H9 (cell line): ENCODE data around the gene GLT8D1. TPM values are rescaled to one million over a fixed set of nuclear protein-coding genes. Genes with fewer than 3 reads are reported as not detected.
A peak's percentile ranks its signal among the peaks of the same experiment; 100 is the strongest.

Source experiments
- DNase-seq: peaks from one replicate; pipeline ENCODE4 v3.0.0-alpha.2; 2017
- H2AFZ ChIP-seq: one replicate; pipeline ENCODE4 v1.6.1; 2013; ENCODE audit warnings: mild to moderate bottlenecking, low read length, control low read depth, moderate library complexity
- H2AK5ac ChIP-seq: 2 replicates; pipeline ENCODE4 v1.6.1; 2013; ENCODE audit warnings: low read length, control low read depth, mixed read lengths; ENCODE audit not compliant: insufficient read length
- H2BK120ac ChIP-seq: one replicate; pipeline ENCODE4 v1.6.1; 2013; ENCODE audit warnings: low read depth, mild to moderate bottlenecking, low read length, control low read depth, inconsistent platforms; ENCODE audit not compliant: poor library complexity, severe bottlenecking
- H2BK12ac ChIP-seq: 2 replicates; pipeline ENCODE4 v1.6.1; 2013; ENCODE audit warnings: low read length, control low read depth, mixed read lengths, low read depth; ENCODE audit not compliant: insufficient read length
- H2BK15ac ChIP-seq: 2 replicates; pipeline ENCODE4 v1.6.1; 2013; ENCODE audit warnings: low read depth, low read length, control low read depth
- H2BK20ac ChIP-seq: one replicate; pipeline ENCODE4 v1.6.1; 2013; ENCODE audit warnings: low read depth, mild to moderate bottlenecking, low read length, control low read depth, inconsistent platforms; ENCODE audit not compliant: poor library complexity, severe bottlenecking
- H2BK5ac ChIP-seq: 2 replicates; pipeline ENCODE4 v1.6.1; 2013; ENCODE audit warnings: low read length, control low read depth, mixed read lengths; ENCODE audit not compliant: insufficient read length
- H3K14ac ChIP-seq: 2 replicates; pipeline ENCODE4 v1.6.1; 2013; ENCODE audit warnings: low read length, control low read depth; ENCODE audit not compliant: insufficient read depth
- H3K18ac ChIP-seq: 2 replicates; pipeline ENCODE4 v1.6.1; 2013; ENCODE audit warnings: low read depth, mild to moderate bottlenecking, mixed read lengths, low read length, control low read depth; ENCODE audit not compliant: insufficient read length
- H3K23ac ChIP-seq: 2 replicates; pipeline ENCODE4 v1.6.1; 2013; ENCODE audit warnings: low read length, control low read depth, mixed read lengths, low read depth; ENCODE audit not compliant: insufficient read length
- H3K23me2 ChIP-seq: 2 replicates; pipeline ENCODE4 v1.6.1; 2013; ENCODE audit warnings: low read depth, mild to moderate bottlenecking, mixed read lengths, low read length, control low read depth; ENCODE audit not compliant: insufficient read length, poor library complexity, severe bottlenecking
- H3K27ac ChIP-seq: 2 replicates; pipeline ENCODE4 v1.5.1; 2013; ENCODE audit warnings: low read length, control low read depth, mixed read lengths, low read depth; ENCODE audit not compliant: insufficient read length
- H3K27me3 ChIP-seq: 2 replicates; pipeline ENCODE4 v1.6.1; 2013; ENCODE audit warnings: low read length, control low read depth, inconsistent platforms; ENCODE audit not compliant: insufficient read depth
- H3K4ac ChIP-seq: 2 replicates; pipeline ENCODE4 v1.6.1; 2013; ENCODE audit warnings: low read depth, mild to moderate bottlenecking, control low read depth, inconsistent platforms, low read length, moderate library complexity
- H3K4me1 ChIP-seq: 2 replicates; pipeline ENCODE4 v1.6.1; 2013; ENCODE audit warnings: low read length, control low read depth, inconsistent platforms; ENCODE audit not compliant: insufficient read depth
- H3K4me2 ChIP-seq: 2 replicates; pipeline ENCODE4 v1.6.1; 2013; ENCODE audit warnings: low read length, control low read depth, mixed read lengths; ENCODE audit not compliant: insufficient read length, insufficient read depth
- H3K56ac ChIP-seq: 2 replicates; pipeline ENCODE4 v1.6.1; 2013; ENCODE audit warnings: low read depth, mild to moderate bottlenecking, mixed read lengths, low read length, control low read depth; ENCODE audit not compliant: insufficient read length
- H3K79me1 ChIP-seq: 2 replicates; pipeline ENCODE4 v1.6.1; 2013; ENCODE audit warnings: low read depth, mild to moderate bottlenecking, moderate library complexity, low read length, control low read depth, inconsistent platforms; ENCODE audit not compliant: insufficient read depth, poor library complexity, severe bottlenecking
- H3K79me2 ChIP-seq: 2 replicates; pipeline ENCODE4 v1.6.1; 2013; ENCODE audit warnings: low read length, control low read depth, inconsistent platforms; ENCODE audit not compliant: insufficient read depth
- H3K9ac ChIP-seq: 2 replicates; pipeline ENCODE4 v1.6.1; 2013; ENCODE audit warnings: low read length, control low read depth, mixed read lengths; ENCODE audit not compliant: insufficient read length; ENCODE audit errors: extremely low read depth
- H3K9me3 ChIP-seq: one replicate; pipeline ENCODE4 v1.6.1; 2013; ENCODE audit warnings: low read depth, low read length, inconsistent platforms; ENCODE audit not compliant: control insufficient read depth
- H3T11ph ChIP-seq: one replicate; pipeline ENCODE4 v1.6.1; 2013; ENCODE audit warnings: mild to moderate bottlenecking, low read length, control low read depth, inconsistent platforms
- H4K20me1 ChIP-seq: one replicate; pipeline ENCODE4 v1.6.1; 2013; ENCODE audit not compliant: control insufficient read depth, insufficient read length, insufficient read depth
- H4K5ac ChIP-seq: 2 replicates; pipeline ENCODE4 v1.6.1; 2013; ENCODE audit warnings: low read depth, mild to moderate bottlenecking, mixed read lengths, low read length, control low read depth; ENCODE audit not compliant: insufficient read length
- H4K8ac ChIP-seq: replicated peaks from 2 replicates; pipeline ENCODE4 v1.6.1; 2013; ENCODE audit warnings: low read length, control low read depth, mixed read lengths, low read depth; ENCODE audit not compliant: insufficient read length
- H4K91ac ChIP-seq: 2 replicates; pipeline ENCODE4 v1.6.1; 2013; ENCODE audit warnings: low read depth, mild to moderate bottlenecking, moderate library complexity, mixed read lengths, low read length, control low read depth; ENCODE audit not compliant: insufficient read length
- H3K27ac Mint-ChIP-seq, 3 experiments: 2 replicates in 2 of 3; 3 replicates in 1 of 3; pipeline ENCODE4 v1.8.0; 2020 to 2021; ENCODE audit warnings: mixed read lengths in 3 of 3, mild to moderate bottlenecking in 1 of 3, moderate library complexity in 1 of 3
- H3K27me3 Mint-ChIP-seq: 2 replicates; pipeline ENCODE4 v1.8.0; 2021; ENCODE audit warnings: low read depth, mild to moderate bottlenecking, moderate library complexity, mixed read lengths
- H3K36me3 Mint-ChIP-seq, 3 experiments: 2 replicates in 2 of 3; 3 replicates in 1 of 3; pipeline ENCODE4 v1.8.0; 2020 to 2021; ENCODE audit warnings: low read depth in 3 of 3, mixed read lengths in 3 of 3; ENCODE audit not compliant: insufficient read depth in 1 of 3
- H3K4me1 Mint-ChIP-seq, 2 experiments: 2 replicates each; pipeline ENCODE4 v1.8.0; 2020; ENCODE audit warnings: mixed read lengths in 2 of 2
- H3K4me3 Mint-ChIP-seq, 2 experiments: 2 replicates in 1 of 2; 3 replicates in 1 of 2; pipeline ENCODE4 v1.8.0; 2020 to 2021; ENCODE audit warnings: mild to moderate bottlenecking in 2 of 2, mixed read lengths in 2 of 2, moderate library complexity in 1 of 2
- H3K9me3 Mint-ChIP-seq, 2 experiments: 2 replicates in 1 of 2; 3 replicates in 1 of 2; pipeline ENCODE4 v1.8.0; 2020; ENCODE audit warnings: mild to moderate bottlenecking in 2 of 2, mixed read lengths in 2 of 2, moderate library complexity in 1 of 2
- CTCF ChIP-seq: fragments of 200-600 bp; sonication (generic); conservative IDR thresholded peaks from 3 replicates; pipeline ENCODE4 v1.8.0; 2021; ENCODE audit warnings: antibody characterized with exemption, mild to moderate bottlenecking
- WGBS: extraction: QIAGEN DNeasy Blood & Tissue Kit; methylation state at CpG from one replicate; pipeline ENCODE4 v1.1.7; 2013; ENCODE audit warnings: missing lambda C conversion rate, low lambda C conversion rate, mixed read lengths; ENCODE audit not compliant: insufficient read length; ENCODE audit errors: extremely low coverage; 5-methylcytosine and 5-hydroxymethylcytosine counted together
- total RNA-seq: library from RNA; stranded (reverse); gene quantifications from 2 replicates; pipeline ENCODE4 v1.2.1, GENCODE V29; 2021

GLT8D1 gene
- total RNA-seq, 1 experiment from 2014 or later, result 39.3 TPM

- Histone ChIP-seq H3K23ac (no peak overlapping the region), H3T11ph (no peak overlapping the region), H2BK15ac (no peak overlapping the region), H3K4ac (no peak overlapping the region), H3K23me2 (no peaks in the 10 kb centered on the region), H2AFZ (no peak overlapping the region), H2AK5ac (no peak overlapping the region), H2BK5ac (no peak overlapping the region), H3K18ac (no peak overlapping the region), H3K79me1 (no peaks in the 10 kb centered on the region), H2BK20ac (no peak overlapping the region), H3K9me3 (no peaks in the 10 kb centered on the region), H2BK120ac (no peak overlapping the region), H4K5ac (no peak overlapping the region), H4K91ac (no peak overlapping the region), H4K20me1 (no peaks in the 10 kb centered on the region), H3K14ac (no peak overlapping the region), H2BK12ac (no peak overlapping the region), H3K4me1 (no peaks in the 10 kb centered on the region), H3K27me3 (no peaks in the 10 kb centered on the region), H3K4me2 (no peak overlapping the region), H3K79me2 (no peaks in the 10 kb centered on the region), H4K8ac (no peak overlapping the region), H3K56ac (no peak overlapping the region), H3K27ac (no peak overlapping the region), H3K9ac (no peak overlapping the region)
- Mint-ChIP-seq H3K36me3 (peaks cover 26 to 54% (median 45%) of the 10 kb centered on the region in 3 experiments; a peak in 6 of 7 replicates), H3K27me3 (no peaks in the 10 kb centered on the region), H3K4me1 (no peaks in the 10 kb centered on the region), H3K27ac (peak overlapping the region in 2 of 3 experiments; percentile 15 to 48; a peak in 2 of 7 replicates), H3K9me3 (no peaks in the 10 kb centered on the region), H3K4me3 (no peak overlapping the region)
- no CpG with 5 or more reads among the region's 4 CpGs for whole genome bisulfite sequencing
- DNase-seq, result no peak
- TF ChIP-seq CTCF, result no peak
These were observed 8.0 kb downstream of the GLT8D1 start for GRCh38 chr3:52697632-52697965.
